GM21381 (cell line): ENCODE measurements around the gene CMA1.
"Not testable (repeated sequence)": the region's sequence is repeated elsewhere in the genome, so short reads cannot be mapped to it uniquely, and the experiment has no call there.

Experiments
- ATAC-seq: cut with Tn5 transposase; IDR thresholded peaks from one replicate; pipeline ENCODE4 v1.9.1; 2021; ENCODE audit warnings: mild to moderate bottlenecking, moderate library complexity; ENCODE audit not compliant: unreplicated experiment

Gene CMA1

GRCh38 chr14:24470450-24470849 lies 37.6 kb downstream of the CMA1 start:
- not testable (repeated sequence) for ATAC-seq

- ATAC-seq: no peak
Observed at GRCh38 chr14:24465805-24466204, 42.3 kb downstream of the CMA1 start.

DNA sequence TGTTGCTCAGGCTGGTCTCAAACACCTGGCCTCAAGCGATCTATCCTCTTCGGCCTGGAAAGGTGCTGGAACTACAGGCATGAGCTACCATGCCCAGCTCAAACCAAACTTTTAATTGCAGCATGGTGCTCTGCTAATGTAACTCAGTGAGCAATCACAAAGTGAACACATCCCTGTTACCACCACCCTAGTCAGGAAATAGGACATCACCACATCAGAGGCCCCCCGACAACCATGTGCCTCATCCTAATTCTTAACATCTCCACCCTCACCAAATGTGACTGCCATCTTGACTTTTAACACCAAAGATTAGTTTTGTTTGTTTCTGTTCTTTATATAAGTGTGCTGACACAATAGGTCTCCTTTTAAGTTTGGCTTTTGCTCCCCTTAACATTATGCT lies 42.7 kb downstream of the CMA1 start:
- no peak for ATAC-seq

GRCh38 chr14:24463884-24464785 lies 43.9 kb downstream of the CMA1 start:
- ATAC-seq: no peak

GRCh38 chr14:24463017-24463883 lies 44.8 kb downstream of the CMA1 start:
- ATAC-seq: no peak

DNA sequence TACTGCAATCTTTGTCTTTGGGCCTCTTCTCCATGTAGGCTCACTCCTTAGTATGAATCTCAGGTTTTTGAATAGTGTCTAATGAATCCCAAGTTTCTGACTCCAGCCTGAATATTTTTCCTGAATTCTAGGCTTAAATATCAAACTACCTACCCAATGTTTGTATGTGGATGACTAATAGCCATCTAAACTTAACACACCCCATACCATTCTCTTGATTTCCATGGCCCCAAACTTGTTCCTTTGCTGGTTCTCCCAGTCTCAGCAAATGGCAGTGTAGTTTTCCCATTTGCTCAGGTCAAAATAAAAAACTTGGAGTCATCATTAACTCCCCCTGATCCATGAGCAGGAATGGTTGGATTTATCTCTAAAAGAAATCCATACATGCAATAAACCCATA lies 46.7 kb downstream of the CMA1 start:
- ATAC-seq: no peak

GRCh38 chr14:24459331-24459730 lies 48.7 kb downstream of the CMA1 start:
- no peak for ATAC-seq

- ATAC-seq: no peak
Observed at GRCh38 chr14:24458736-24459135, 49.3 kb downstream of the CMA1 start.

DNA sequence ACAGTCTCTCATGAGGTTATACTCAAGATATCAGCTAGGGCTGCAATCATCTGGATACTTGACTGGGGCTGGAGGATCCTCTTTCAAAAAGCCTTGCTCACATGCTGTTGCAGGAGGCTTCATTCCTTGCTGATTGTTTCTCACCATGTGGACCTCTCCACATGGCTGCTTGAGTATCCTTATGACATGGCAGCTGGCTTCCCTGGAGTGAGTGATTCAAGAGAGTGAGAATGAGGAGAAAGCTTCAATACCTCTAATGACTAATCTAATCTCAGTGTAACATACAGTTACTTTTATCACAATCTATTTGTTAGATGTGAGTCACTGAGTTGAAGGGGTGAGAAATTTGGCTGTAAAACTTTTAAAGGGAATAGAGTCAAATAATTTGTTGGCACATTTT lies 51.1 kb downstream of the CMA1 start:
- ATAC-seq: no peak
